GM13976 (cell line): ENCODE measurements around the gene TMEM254.
A peak's percentile ranks its signal among the peaks of the same experiment; 100 is the strongest.
"Not testable (repeated sequence)": the region's sequence is repeated elsewhere in the genome, so short reads cannot be mapped to it uniquely, and the experiment has no call there.

ENCODE experiments used
- DNase-seq: peaks from one replicate; pipeline ENCODE4 v3.0.0; 2012; ENCODE audit warnings: low spot score
- in situ Hi-C: fragments of 300-500 bp; cut with MboI; formaldehyde crosslinking; loops from one replicate; pipeline ENCODE4 v1.12.0; 2022; ENCODE audit warnings: low sequenced_read_pairs, mixed read lengths, inconsistent platforms; ENCODE audit not compliant: unreplicated experiment
- TF ChIP-seq, protein P1 (sequence below): IDR thresholded peaks from 2 replicates; pipeline ENCODE4 v1.5.1; 2012; ENCODE audit warnings: borderline replicate concordance, mild to moderate bottlenecking; ENCODE audit not compliant: insufficient read depth; ENCODE audit errors: extremely low read depth, missing control alignments, control extremely low read depth

Gene TMEM254, protein sequence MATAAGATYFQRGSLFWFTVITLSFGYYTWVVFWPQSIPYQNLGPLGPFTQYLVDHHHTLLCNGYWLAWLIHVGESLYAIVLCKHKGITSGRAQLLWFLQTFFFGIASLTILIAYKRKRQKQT

DNA sequence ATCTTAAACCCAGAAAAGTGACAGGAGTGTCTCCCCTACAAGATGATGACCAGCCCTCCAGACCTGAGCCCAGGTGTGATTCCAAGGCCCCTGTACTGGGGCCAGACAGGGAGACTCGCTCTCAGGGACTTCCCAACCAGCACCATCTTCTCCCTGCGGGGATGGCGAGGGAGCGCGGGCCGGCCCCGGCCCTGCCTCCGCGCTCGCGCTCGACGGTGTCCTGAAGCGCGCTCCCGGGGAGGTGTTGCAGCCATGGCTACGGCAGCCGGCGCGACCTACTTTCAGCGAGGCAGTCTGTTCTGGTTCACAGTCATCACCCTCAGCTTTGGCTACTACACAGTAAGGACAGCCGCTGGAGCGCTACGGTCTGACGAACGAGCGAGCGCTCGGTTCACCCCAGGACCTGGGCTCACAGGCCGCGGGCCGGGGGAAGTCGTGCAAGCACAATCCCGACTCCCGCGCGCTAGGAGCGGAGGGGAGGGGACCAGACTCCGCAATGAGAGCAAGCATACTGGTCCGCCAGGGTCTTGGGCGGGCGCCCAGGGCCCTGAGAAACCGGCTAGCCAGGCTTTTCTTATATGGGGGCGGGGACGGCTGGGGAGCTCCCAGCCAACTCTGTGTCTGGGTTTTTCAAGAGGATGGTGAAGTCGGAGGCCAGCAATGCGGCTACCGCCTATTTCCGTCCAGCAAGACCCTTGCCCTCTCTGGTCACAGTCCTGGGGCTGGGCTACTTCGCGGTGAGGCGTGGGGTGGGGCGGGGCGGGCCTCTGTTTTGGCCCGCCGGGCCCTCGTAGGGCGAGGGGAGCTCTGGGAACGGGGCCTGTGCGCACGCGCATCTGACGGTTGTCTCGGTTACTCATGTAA is at the start of gene TMEM254:
TMEM254 (plus strand) TSS at position 218 of the 864 bp plus-strand sequence; CDS start at position 253, 35 bp downstream.
- in situ Hi-C loops: no loop called here
- TF ChIP-seq, protein P1, sequence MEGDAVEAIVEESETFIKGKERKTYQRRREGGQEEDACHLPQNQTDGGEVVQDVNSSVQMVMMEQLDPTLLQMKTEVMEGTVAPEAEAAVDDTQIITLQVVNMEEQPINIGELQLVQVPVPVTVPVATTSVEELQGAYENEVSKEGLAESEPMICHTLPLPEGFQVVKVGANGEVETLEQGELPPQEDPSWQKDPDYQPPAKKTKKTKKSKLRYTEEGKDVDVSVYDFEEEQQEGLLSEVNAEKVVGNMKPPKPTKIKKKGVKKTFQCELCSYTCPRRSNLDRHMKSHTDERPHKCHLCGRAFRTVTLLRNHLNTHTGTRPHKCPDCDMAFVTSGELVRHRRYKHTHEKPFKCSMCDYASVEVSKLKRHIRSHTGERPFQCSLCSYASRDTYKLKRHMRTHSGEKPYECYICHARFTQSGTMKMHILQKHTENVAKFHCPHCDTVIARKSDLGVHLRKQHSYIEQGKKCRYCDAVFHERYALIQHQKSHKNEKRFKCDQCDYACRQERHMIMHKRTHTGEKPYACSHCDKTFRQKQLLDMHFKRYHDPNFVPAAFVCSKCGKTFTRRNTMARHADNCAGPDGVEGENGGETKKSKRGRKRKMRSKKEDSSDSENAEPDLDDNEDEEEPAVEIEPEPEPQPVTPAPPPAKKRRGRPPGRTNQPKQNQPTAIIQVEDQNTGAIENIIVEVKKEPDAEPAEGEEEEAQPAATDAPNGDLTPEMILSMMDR: no peak
- peak; percentile 94 for DNase-seq

DNA sequence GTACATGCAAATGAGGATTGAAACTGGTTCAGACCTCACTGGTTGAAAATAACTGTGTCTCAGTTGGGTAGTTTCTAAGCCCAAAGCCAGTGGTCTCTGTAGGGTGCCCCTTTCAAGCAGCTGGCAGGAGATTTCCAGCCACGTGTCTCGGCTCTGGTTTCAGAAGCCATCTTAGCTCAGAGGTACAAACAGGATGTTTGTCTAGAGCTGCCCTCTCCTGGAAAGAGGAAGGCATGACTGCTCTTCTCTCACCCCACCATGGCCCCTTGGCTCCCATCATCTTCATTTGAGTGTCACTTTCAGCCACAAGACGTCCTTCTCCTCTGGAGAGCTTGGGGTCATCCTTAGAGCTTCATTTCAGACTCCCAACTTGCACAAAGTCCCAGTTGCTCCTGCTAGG is 49.3 kb upstream of the TMEM254 start:
- DNase-seq, in situ Hi-C loops: not testable (repeated sequence)

DNA sequence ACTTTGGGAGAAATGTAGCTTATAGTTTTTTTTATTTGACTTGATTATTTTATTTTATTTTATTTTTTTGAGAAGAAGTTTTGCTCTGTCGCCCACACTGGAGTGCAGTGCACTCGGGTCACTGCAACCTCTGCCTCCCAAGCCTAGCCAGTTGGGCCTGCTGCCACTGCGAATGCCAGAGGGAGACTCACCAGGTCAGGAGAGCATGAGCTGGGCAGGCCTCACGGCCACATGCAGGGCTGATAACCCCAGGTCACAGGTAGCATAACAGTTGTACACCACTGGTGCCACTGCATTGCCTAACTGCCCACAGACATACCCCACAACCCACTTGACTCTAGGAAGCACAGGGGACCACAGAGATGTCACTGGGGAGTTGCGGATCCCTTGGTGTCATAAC is 48.6 kb upstream of the TMEM254 start:
- in situ Hi-C loops, DNase-seq: not testable (repeated sequence)

DNA sequence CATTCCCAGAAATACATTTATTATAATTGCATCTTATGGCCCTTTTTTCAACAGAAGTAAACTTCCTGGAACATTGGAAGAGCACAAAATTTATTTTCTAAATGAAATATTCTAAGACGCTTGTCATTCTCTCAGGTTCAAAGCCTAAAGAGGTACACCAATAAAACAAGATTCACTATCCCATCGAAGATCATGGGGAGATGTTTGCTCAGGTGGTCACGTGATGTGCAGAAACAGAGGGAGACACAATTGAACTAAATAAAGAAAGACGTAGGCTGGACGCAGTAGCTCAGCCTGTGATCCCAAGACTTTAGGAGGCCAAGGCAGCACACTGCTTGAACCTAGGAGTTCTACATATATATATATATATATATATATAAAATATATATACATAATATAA is 46.0 kb upstream of the TMEM254 start:
- in situ Hi-C loops: no loop called here
- TF ChIP-seq, protein P1: no peak
- DNase-seq: no peak

DNA sequence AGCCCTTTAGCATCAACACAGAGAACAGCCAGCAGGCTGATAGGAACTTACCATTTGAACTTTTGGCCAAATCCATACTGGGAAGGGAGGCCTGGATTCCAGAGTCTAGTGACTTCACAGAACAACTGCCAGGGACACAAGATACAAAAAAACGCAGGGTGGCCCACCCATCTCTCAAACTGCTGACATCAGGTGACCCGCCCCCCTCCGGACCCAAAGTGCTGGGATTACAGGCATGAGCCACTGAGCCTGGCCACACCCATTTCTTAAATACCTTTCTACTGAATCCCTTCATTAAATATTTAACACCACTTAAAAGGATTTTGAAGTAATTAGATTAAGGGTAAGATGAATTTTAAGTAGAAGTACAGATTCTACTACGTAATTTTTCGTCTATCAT is 43.7 kb upstream of the TMEM254 start:
- in situ Hi-C loops, DNase-seq: not testable (repeated sequence)

DNA sequence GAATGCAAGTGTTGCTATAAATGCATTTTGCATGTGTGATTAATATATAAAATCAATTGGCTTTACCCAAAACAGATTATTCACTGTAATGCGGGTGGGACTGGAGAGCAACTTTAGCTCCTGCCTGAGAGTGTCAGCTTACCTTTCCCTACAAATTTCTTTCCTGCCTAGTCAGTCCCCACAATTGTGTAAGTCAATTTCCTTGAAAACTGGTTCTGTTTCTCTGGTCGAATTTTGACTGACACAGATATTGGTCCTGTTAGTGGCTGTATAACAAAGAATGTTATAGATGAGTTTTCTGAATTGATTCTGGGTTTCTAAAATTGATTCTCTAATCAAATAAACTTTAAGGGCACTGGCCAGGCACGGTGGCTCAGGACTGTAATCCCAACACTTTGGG is 43.0 kb upstream of the TMEM254 start:
- DNase-seq, in situ Hi-C loops: not testable (repeated sequence)

DNA sequence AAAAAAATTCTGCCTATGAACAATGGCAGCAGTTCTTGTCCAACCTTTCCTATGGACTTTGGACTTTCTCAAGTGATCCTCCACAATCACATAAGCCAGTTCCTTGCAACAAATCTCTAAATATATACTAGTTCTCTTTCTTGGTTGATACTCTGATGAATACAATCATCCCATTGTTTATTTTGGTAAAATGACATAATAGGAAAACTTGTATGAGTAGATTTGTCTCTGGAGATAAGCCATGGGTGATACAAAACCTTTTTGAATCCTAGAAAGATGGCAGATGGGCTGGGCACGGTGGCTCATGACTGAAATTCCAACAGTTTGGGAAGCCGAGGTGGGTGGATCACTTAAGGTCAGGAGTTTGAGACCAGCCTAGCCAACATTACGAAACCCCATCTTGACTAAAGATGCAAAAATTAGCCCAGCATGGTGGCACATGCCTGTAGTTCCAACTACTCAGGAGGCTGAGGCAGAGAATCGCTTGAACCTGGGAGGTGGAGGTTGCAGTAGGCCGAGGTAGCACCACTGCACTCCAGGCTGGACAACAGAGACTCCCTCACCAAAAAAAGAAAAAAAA is 41.5 kb upstream of the TMEM254 start:
- DNase-seq, in situ Hi-C loops: not testable (repeated sequence)

DNA sequence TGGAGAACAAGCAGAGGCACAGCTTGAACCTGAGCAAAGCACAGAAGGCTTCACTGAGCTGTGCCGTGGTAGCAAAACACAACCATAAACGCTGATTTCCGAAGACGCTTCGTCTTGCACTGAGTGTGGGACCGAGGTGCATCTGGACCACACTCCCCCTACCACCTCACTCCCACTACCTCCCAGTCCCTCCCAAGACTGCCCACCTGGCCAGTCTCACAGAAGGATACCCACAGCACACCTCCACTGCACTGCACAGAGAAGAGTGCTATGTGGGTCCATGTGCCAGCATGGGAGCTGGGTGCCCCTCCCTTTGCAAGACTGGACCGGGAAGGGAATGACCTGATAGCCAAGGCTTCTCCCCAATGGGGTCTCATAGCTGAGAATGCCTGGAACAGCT is 40.2 kb upstream of the TMEM254 start:
- DNase-seq, in situ Hi-C loops: not testable (repeated sequence)

DNA sequence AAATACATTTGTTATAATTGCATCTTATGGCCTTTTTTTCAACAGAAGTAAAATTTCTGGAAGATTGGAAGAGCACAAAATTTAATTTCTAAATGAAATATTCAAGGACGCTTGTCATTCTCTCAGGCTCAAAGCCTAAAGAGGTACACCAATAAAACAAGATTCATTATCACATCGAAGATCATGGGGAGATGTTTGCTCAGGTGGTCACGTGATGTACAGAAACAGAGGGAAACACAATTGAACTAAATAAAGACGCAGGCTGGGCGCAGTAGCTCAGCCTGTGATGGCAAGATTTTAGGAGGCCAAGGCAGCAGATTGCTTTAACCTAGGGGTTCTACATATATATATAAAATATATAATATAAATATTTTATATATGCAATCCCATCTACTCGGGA is 37.3 kb upstream of the TMEM254 start:
- no peak for DNase-seq
- TF ChIP-seq, protein P1: no peak
- in situ Hi-C loops: no loop called here

DNA sequence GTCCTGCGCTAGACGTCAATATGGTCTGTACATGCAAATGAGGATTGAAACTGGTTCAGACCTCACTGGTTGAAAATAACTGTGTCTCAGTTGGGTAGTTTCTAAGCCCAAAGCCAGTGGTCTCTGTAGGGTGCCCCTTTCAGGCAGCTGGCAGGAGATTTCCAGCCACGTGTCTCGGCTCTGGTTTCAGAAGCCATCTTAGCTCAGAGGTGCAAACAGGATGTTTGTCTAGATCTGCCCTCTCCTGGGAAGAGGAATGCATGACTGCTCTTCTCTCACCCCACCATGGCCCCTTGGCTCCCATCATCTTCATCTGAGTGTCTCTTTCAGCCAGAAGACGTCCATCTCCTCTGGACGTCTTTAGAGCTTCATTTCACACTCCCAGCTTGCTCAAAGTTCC is 33.5 kb upstream of the TMEM254 start:
- DNase-seq, in situ Hi-C loops: not testable (repeated sequence)
